ENCODE measurements around the gene UNC50.
"Not testable (repeated sequence)": the region's sequence is repeated elsewhere in the genome, so short reads cannot be mapped to it uniquely, and the experiment has no call there.

Gene UNC50

GRCh38 chr2:98615481-98615880 lies 7.1 kb downstream of the UNC50 start:
- no peak for DNase-seq

DNA sequence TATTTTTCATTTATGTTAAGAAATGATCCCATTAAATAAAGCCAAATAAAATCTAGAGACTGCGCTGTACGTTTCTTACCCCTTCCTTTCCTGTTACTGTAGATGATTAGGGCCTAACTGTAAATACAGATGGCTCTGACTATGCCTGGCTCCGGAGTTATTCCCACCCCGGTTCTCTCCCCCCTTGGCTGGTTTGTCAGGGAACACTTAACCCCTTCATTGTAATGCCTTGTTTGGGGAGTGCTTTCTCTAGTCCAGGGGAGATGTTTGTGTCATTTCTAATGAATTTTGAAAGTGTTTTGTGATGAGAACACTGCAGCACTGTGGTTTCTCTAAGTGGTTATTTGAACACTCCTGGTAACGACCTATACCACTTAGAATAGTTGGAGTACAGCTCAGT lies 8.8 kb downstream of the UNC50 start:
- no peak for DNase-seq

GRCh38 chr2:98623657-98624056 lies 15.3 kb downstream of the UNC50 start:
- peak in 1 of 3 donors; percentile 6 for DNase-seq

DNA sequence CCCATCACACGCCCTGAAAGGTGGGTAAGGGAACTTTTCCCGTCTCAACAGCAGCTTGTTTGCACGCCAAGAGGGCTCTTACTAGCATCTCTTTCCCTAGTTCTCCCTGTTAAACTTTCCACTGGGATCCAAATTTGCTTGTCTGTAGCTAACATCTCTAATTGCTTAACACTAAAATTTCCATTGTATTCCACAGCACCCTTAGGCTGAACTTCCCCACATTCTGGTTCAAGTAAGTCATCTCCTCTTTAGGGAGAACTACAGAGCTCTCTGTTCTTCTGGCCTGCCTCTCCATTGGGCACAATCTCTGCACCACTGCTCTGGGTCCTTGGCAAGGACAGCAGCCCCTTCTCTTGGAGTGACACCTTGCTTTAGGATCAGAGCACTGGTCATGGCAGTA lies 24.0 kb downstream of the UNC50 start:
- no peak for DNase-seq

DNA sequence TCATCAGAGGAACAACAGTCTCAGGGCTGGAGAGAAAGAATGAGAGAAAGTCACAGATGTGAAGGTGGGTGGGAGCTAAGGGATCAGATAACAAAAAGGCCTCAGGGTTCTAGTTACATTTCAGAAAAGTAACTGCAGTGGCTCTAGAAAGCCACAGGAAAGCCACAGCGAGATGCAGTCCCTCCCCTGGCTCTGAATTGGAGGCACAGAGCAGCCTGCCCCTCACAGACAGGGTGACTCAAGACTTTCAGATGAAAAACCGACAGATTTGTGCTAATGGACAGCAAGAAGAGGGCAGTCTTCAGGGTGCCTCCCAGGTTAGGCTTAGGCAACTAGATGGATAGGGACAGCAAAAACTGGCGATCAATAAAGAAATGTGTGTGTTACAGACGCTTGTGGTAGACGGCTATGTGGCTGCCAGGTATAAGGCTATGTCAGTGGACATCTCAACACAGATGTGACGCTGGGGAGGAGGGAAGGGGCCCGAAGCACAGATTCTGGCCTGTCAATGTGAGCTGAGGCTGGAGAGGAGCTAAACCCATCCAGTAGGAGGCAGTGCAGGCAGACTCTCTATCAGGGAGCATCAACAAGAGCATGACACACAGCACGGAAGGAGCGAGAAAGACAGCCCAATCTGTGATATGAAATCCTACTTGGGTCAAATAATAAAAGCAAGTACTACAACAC lies 26.2 kb downstream of the UNC50 start:
- peak in 1 of 3 donors; percentile 10 for DNase-seq

DNA sequence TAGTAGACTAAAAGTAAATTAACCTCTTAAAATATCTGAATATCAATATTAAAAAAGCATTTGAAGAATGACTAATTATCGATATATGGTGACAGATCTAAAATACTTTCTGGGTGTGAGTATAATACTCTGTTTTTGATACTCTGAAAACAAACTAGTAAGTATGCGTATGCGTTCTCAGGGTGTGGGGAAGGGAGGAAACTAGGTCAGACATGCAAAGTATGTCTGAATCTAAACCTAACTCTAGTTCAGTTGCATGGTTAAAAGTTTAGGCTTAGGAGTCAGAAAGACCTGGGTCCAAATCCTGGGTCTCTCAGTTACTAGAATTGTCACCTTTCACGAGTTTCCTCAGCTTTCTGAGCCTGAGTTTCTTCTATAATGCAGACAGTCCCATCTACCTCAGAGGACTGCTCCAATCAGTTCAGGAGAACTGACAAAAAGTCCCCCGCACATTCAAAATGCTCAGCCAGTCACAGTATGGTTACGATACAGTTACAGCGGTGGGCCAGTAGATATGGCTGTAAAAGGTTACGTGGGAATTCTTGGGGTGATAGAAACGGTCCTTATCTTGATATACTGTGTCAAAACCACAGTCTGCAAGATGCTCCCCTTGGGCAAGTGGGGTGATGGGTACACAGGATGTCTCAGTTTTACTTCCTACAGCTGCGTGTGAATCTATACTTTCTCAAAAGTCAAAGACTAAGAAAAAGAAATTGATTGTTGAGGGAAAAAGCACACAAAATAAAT lies 29.2 kb downstream of the UNC50 start:
- DNase-seq: no peak

GRCh38 chr2:98643496-98644100 lies 35.2 kb downstream of the UNC50 start:
- no peak for DNase-seq

DNA sequence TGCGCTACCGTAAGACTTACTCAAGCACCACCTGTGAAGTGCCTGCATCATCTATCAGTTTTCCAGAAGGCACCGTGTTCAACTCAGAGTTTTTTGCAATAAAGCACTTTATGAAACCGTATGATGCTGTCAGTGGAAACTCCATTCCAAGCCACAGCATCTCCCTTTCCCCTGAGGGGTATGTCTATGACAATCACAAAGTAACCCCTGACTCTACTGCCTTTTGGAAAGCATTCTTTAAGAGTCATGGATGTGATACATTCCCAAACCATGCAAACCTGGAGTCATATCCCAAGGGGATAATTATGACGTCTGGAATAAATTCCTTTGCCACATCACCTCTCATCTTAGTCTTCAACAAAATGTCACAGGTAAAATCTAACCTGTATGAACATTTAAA lies 39.2 kb downstream of the UNC50 start:
- DNase-seq: no peak

GRCh38 chr2:98648451-98648850 lies 40.1 kb downstream of the UNC50 start:
- DNase-seq: no peak

DNA sequence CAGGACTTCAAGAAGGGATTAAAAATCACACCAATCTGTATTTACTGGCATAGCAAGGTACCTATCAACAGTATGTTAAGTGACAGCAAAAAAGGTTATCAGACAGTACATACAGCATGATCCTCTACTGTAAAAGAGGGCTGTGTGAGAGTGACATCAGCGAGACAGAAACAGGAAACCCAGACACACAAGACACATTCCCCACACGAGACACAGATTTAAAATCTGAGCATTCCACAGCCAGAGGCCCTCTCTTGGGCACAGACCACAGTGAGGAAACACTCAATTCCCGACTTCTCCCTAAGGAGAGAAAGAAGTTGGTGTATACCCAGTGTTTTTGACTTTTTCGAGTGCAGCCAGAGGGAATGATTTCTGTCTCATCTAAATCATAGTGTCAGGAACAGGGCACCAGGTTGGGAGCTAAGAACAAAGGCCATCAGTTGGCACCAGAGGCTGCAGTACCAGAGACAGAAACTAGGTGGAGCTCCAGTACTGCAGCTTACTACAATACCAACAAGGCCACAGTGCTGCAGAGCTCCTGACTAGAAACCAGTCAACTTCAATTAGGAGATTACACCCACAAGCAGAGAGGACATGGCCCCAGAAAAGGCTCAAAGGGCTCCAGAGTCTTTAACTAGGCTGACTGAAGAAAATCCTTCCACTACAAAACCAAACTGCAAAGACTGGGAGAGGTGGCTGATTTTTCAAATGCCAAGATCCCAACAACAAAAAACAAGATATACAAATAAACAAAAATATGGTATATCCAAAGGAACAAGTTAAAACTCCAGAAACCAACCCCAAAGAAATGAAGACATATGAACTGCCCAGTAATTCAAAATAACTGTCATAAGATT lies 41.0 kb downstream of the UNC50 start:
- DNase-seq: peak; percentile 82 to 85 (median 83)

GRCh38 chr2:98649992-98650375 lies 41.6 kb downstream of the UNC50 start:
- DNase-seq: no peak

GRCh38 chr2:98650998-98651397 lies 42.6 kb downstream of the UNC50 start:
- no peak for DNase-seq

DNA sequence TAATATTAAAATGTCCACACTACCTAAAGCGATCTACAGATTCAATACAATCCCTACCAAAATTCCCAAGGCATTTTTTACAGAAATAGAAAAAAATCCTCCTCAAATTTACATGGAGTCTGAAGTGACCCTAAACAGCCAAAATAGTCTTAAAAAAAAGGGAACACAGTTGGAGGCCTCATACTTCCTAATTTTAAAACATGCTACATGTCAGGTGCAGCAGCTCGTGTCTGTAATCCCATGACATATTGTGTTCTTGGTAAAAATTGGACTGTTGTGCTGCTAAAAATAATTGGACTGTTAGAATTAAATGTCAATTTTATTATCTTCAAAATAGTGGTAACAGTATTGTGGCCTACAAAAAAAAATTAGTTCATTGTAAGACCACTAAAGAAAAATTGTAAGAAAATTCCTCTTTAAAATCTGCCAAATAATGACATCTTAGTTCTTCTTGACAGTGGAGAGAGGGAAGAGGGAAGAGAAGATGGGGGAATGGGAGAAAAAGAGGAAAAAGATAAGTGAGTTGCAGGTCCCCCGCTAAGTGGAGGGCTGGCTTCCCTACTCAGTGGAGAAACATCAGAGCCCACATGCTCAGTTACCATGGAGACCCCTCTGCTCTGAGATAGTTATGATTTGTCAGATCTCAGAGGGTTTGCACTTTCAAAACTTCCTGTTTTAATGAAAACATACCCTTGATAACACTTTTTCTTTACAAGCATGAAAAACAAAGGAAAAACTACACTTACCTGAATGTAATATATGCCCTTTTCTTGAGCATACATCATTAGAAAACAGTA lies 46.5 kb downstream of the UNC50 start:
- peak; percentile 51 to 54 (median 53) for DNase-seq

DNA sequence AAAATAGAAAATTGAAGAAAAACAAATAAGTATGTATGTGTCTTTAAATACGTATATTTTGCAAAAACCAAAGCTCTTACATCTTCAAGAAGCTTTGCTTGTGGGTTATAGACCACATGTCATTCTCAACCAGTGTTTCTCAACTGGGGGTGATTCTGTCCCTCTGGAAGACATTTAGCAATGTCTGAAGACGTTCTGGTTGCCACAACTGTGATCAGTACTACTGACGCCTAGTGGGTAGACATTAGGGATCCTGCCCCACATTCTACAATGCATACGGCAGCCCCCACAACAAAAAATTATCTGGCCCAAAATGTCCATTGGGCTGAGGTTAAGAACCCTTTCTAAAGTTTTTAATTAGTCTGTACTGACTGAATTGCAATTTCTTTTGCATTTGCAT lies 48.4 kb downstream of the UNC50 start:
- DNase-seq: peak in 2 of 3 donors; percentile 19 to 45

DNA sequence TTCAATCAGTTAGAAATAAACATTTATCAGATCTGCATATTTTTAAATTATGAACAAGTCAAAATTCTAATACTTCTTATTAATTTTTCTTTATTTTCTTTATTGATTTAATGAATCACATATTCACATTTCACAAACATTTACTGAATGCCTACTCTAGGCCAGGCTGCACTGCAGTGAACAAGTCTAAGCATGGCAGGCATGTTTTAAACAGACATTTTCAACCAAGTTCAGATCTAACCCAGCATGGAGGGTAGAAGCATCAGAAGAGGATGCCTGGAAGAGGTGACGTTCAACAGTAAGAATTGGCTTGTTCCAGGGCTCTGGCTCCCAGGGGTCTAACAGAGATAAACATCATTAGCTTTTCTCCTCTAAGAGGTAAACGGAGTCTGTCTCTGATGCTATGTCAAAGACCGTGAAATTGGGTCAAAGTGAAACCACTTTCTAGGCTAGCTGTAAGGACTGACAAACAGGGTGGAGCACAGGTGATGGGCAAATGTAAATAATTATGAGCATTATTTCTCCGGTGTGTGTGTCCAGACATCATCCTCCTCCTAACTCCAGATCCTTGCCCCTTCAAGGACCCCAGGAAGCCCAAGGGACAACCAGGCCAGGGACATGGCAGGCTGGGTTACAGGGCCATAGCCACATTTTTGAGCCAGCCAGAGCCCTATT lies 50.6 kb downstream of the UNC50 start:
- no peak for DNase-seq

DNA sequence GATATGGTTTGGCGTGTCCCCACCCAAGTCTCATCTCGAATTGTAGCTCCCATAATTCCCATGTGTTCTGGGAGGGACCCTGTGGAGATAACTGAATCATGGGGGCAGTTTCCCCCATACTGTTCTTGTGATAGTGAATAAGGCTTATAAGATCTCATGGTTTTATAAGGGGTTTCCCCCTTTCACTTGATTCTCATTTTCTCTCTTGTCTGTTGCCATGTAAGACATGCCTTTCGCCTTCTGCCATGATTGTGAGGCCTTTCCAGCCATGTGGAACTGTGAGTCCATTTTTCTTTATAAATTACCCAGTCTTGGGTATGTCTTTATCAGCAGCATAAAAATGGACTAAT lies 51.1 kb downstream of the UNC50 start:
- not testable (repeated sequence) for DNase-seq

DNA sequence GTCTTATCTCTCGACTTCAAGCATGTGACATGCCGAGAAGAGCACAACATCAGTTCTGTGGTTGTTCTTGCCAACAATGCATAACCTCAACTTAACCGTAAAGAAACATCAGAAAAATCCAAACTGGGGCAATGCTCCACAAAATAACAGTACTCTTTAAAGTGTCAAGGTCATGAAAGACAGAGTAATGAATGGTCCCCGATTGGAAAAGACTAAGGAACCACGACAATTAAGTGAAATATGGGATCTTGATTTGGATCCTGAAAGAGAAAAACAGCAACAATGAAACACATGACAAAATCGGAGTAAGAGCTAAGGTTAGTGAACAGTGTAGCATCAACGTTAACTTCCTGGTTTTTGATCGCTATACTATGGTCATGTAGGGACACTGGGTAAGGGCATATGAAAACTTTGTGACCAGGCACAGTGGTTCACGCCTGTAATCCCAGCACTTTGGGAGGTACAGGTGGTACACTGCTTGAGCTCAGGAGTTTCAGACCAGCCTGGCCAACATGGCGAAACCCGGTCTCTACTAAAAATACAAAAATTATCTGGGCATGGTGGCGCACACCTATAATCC lies 55.2 kb downstream of the UNC50 start:
- no peak for DNase-seq

DNA sequence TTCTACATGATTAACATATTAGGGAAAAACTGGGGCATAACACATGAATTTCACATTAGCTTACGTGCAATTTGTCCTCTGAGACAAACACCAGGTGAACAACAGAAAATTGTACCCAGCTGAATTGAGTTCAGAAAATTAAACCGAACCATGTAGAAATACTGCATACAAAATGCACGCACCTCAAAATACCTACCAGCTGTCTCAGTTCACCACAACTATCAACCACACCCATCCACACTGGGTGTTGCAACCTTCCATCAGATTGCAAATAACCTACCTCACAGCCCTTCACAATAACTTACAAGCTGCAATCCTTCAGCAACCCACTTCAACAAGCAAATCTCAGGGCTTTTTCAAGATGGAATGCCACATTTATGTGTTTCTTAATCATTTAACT lies 55.9 kb downstream of the UNC50 start:
- no peak for DNase-seq

DNA sequence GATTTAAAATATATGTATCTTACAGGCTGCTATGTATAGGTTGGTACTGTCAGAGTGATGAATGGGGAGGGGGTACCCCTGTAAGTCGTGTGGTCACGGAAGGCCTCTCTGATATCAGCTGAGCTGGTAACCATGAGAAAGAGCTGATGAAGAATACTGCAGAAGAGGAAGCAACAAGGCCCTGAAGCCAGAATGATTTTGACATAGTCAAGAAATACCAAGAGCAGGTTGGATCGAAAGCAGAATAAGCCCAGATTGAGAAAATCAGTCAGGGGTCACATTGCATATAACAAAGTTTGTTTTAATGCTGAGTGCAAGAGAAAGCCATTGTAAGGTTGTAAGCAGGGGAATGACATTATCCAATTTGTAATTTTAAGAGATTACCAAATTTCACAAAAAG lies 57.3 kb downstream of the UNC50 start:
- DNase-seq: no peak
